Endometrial microvascular endothelial cells (primary cell): ENCODE results near the gene SMIM14. TPM values are rescaled to one million over a fixed set of nuclear protein-coding genes. Genes with fewer than 3 reads are reported as not detected.

Experiments used
- in situ Hi-C: cut with HindIII; loops from 2 replicates; pipeline ENCODE4 v1.10.0; 2017; ENCODE audit warnings: low sequenced_read_pairs, low pct_unique_long_range_greater_than_20kb; ENCODE audit errors: inconsistent ontology term
- total RNA-seq: library from RNA; depleted of rRNA; stranded (reverse); fragments of >200 nt; gene quantifications from one replicate; pipeline ENCODE4 v1.2.3, GENCODE V29; 2015; ENCODE audit errors: inconsistent ontology term

The SMIM14 gene
- total RNA-seq, 1 donor from 2014 or later, result 9.1 TPM

GRCh38 chr4:39614487-39615162, 24.0 kb downstream of the SMIM14 start:
- in situ Hi-C loops, result no loop called here

- in situ Hi-C loops, result no loop called here
These were observed 25.5 kb downstream of the SMIM14 start for GRCh38 chr4:39613093-39613656.

DNA sequence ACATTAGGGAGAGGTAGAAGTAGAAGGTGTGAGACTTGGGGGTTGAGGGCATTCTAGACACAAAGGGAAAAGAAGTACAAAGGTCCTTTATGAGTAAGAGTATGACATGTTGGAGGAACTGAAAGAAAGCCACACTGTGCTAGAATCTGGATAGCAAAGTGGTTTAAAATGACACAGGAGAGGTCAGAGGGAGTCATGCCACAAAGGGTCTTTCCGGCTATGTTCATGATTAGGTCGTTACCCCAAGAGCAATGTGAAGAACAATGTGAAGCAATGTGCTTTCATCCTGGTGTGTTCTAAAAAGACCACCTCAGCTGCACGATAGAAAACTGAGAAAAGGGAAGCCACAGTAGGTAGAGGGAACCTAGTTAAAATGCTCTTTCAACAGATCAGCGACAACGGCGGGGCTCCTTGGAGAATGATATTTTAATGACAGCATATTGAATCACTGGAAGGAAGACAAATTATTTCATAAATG, 29.2 kb downstream of the SMIM14 start:
- in situ Hi-C loops, result no loop called here

GRCh38 chr4:39608451-39608850, 30.2 kb downstream of the SMIM14 start:
- in situ Hi-C loops, result no loop called here

DNA sequence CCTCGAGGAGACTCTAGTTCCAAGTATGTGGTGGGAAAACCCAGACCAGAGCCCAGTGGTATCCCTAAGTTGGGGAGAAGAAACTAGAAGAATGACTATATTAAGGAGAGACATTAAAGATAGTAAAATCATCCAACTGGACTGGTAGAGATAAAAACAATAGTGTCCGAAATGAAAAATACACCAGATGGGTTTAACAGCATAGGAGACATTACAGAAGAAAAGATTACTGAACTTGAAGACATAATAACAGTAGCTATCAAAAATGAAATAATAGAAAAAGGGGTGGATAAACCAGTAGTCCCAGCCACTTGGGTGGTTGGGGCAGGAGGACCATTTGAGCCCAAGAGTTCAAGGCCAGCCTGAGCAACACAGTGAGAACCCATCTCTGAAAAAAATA, 31.9 kb downstream of the SMIM14 start:
- in situ Hi-C loops, result no loop called here

DNA sequence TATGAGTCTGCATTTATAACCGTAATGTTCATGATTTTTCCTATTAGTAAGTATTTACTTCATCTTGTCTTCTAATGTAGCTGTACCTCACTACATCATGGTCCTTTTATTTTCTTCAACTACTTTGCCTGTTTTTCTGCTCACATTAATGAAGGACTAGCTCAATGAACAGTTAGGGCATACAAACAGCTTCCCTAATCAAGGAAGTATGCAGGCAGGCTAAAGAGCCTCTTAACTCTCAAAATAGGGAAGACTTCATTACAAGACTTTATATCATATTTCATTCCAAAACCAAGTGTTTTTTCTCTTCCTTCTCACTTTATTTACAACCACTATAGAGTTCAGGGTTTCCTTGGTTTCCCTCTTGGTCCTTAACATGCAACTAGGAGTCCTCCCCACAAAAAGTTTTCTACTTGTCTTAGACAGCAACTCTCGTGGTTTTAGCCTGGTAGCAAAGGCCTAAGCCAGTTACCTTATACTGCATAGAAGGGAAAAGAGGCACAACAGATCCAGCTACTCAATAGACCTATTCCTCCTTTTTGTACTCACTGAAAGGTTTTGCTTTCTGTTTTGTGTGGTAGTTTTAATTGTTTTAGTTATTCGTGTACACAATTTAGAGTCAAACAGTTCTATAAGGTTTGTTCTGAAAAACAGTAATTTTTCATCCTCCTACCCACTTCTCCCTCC, 40.8 kb downstream of the SMIM14 start:
- in situ Hi-C loops, result no loop called here

- in situ Hi-C loops, result no loop called here
These were observed 41.7 kb downstream of the SMIM14 start for GRCh38 chr4:39596971-39597370.

GRCh38 chr4:39591290-39591689, 47.4 kb downstream of the SMIM14 start:
- in situ Hi-C loops, result no loop called here

- in situ Hi-C loops, result no loop called here
These were observed 50.8 kb downstream of the SMIM14 start for GRCh38 chr4:39587881-39588280.

DNA sequence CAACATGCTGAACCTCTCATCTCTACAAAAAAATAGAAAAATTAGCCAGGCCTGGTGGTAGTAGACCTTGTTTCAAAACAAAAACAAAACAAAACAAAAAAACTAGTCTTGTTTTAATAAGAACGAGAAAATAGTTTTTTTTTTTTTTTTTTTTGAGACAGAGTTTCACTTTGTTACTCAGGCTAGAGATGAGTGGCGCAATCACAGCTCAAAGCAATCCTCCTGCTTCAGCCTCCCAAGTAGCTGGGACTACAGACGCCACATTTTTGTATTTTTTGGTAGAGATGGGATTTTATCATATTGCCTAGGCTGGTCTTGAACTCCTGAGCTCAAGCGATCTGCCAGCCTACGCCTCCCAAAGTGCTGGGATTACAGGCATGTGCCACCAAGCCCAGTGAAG, 63.7 kb downstream of the SMIM14 start:
- in situ Hi-C loops, result no loop called here

DNA sequence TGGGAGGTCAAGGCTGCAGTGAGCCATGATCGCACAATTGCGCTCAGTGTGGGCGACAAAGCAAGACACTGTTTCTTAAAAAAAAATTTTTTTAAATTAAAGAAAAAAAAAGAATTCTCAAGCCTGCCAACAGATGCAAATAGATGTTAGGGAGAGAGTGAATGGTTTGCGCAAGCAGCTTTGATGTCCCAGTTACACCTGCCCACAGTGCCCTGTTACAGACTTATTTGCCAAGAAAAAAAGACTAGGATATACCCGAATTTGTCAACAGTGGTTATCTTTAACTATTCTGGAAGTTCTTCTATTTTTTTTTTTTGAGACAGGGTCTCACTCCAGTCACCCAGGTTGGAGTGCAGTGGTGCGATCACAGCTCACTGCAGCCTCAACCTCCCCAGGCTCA, 67.2 kb downstream of the SMIM14 start:
- in situ Hi-C loops, result no loop called here

- in situ Hi-C loops, result no loop called here
These were observed 67.6 kb downstream of the SMIM14 start for GRCh38 chr4:39571054-39571453.

- in situ Hi-C loops, result no loop called here
These were observed 69.5 kb downstream of the SMIM14 start for GRCh38 chr4:39569209-39569608.

DNA sequence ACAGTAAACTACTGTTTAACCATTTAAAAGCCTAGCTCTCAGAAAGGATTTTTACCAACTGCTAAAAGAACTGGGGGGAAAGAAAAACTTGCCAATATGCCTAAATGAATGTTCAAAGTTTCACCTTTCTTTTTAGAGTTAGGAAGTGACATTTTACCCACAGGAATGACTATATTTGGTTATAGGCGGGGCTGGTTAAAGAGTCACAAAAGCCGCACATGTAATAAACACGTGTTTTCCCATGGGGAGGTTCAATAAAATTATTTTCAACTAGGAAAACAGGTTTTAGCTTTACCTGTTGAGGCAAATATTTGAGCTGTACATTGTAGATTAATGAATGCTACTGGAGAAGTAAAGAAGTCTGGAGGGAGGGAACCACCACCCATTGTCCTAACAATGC, 69.9 kb downstream of the SMIM14 start:
- in situ Hi-C loops, result no loop called here

GRCh38 chr4:39565878-39566600, 72.6 kb downstream of the SMIM14 start:
- in situ Hi-C loops, result no loop called here

GRCh38 chr4:39563346-39563847, 75.3 kb downstream of the SMIM14 start:
- in situ Hi-C loops, result no loop called here

GRCh38 chr4:39562792-39563191, 75.9 kb downstream of the SMIM14 start:
- in situ Hi-C loops, result no loop called here

- in situ Hi-C loops, result no loop called here
These were observed 79.0 kb downstream of the SMIM14 start for GRCh38 chr4:39559626-39560025.

- in situ Hi-C loops, result no loop called here
These were observed 83.2 kb downstream of the SMIM14 start for GRCh38 chr4:39555472-39555871.
